Measurements from ENCODE around the gene HELZ2. TPM values are rescaled to one million over a fixed set of nuclear protein-coding genes. Genes with fewer than 3 reads are reported as not detected.

The HELZ2 gene
- total and polyA plus RNA-seq, 9 donors: 1.8 to 19.6 (median 13.0) TPM

- Histone ChIP-seq H3K36me3 (no peaks in the 10 kb centered on the region), H3K4me1 (ENCODE audit: insufficient read depth) (peaks cover 5% of the 10 kb centered on the region), H3K4me3 (no peak overlapping the region), H3K9me3 (no peaks in the 10 kb centered on the region), H3K27ac (no peak overlapping the region), H3K27me3 (no peaks in the 10 kb centered on the region)
- intact Hi-C loops (cut with DNase I): no loop called here
- no peak for DNase-seq
- 88 to 92% (median 91%) methylated on average over 44 to 46 of the region's 46 CpGs for WGBS, 3 donors
- no peak for TF ChIP-seq EP300 (IDR thresholded peaks at IDR 0.05)
- no peak for TF ChIP-seq CTCF (IDR thresholded peaks at IDR 0.05)
- no peak for TF ChIP-seq POLR2A (IDR thresholded peaks at IDR 0.05)
These were observed 4.8 kb downstream of the HELZ2 start for GRCh38 chr20:63568986-63569949.

GRCh38 chr20:63568170-63568981, 5.7 kb downstream of the HELZ2 start:
- DNase-seq: no peak
- H3K27ac ChIP-seq: no peak overlapping the region
- TF ChIP-seq CTCF (IDR thresholded peaks at IDR 0.05) (no peak), EP300 (IDR thresholded peaks at IDR 0.05) (no peak), POLR2A (IDR thresholded peaks at IDR 0.05) (no peak)
- H3K9me3 ChIP-seq: no peaks in the 10 kb centered on the region
- no peaks in the 10 kb centered on the region for H3K36me3 ChIP-seq
- peaks cover 5% of the 10 kb centered on the region for H3K4me1 ChIP-seq (ENCODE audit: insufficient read depth)
- intact Hi-C loops (cut with DNase I): no loop called here
- no peak overlapping the region for H3K4me3 ChIP-seq
- WGBS, 3 donors: 89 to 90% (median 89%) methylated on average over 34 to 43 of the region's 43 CpGs
- no peaks in the 10 kb centered on the region for H3K27me3 ChIP-seq

- Histone ChIP-seq H3K4me1 (ENCODE audit: insufficient read depth) (no peaks in the 10 kb centered on the region), H3K27ac (no peak overlapping the region), H3K9me3 (no peaks in the 10 kb centered on the region), H3K36me3 (no peaks in the 10 kb centered on the region), H3K27me3 (no peaks in the 10 kb centered on the region), H3K4me3 (no peak overlapping the region)
- 82 to 89% (median 82%) methylated on average over 31 to 37 of the region's 37 CpGs for WGBS, 3 donors
- DNase-seq: no peak
- TF ChIP-seq CTCF (IDR thresholded peaks at IDR 0.05): no peak
- no peak for TF ChIP-seq EP300 (IDR thresholded peaks at IDR 0.05)
- no peak for TF ChIP-seq POLR2A (IDR thresholded peaks at IDR 0.05)
- intact Hi-C loops (cut with DNase I): no loop called here
These were observed 6.5 kb downstream of the HELZ2 start for GRCh38 chr20:63567386-63568169.

GRCh38 chr20:63567136-63567385, 7.0 kb downstream of the HELZ2 start:
- Histone ChIP-seq H3K9me3 (no peaks in the 10 kb centered on the region), H3K4me3 (no peak overlapping the region), H3K27ac (no peak overlapping the region), H3K27me3 (no peaks in the 10 kb centered on the region), H3K4me1 (ENCODE audit: insufficient read depth) (no peaks in the 10 kb centered on the region), H3K36me3 (no peaks in the 10 kb centered on the region)
- intact Hi-C loops (cut with DNase I): no loop called here
- no peak for DNase-seq
- TF ChIP-seq POLR2A (IDR thresholded peaks at IDR 0.05) (no peak), CTCF (IDR thresholded peaks at IDR 0.05) (no peak), EP300 (IDR thresholded peaks at IDR 0.05) (no peak)
- 94 to 97% (median 95%) methylated on average over 22 of the region's 22 CpGs for WGBS, 3 donors
